ENCODE results near the gene FCN1.

DNA sequence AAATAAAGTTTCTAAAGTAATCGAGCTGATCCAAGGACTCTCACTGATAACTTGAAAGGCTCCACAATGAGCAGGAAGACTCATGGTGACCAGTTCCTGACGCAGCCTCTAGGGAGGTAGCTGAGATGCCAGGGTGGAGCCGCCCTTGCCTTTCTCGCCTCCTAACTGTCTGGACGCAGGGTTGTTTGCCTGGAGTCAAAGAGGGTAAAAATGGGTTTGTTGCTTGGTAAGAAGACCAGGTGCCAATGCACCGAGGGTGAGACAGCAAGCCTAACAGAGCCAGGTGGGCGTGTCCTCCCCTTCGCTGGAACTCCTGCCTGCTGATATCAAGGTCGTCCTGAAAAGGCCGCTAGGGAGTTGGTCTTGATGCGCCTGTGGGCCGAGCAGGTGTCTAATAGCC lies 48.6 kb upstream of the FCN1 start:
- TF ChIP-seq CTCF (conservative IDR thresholded peaks at IDR 0.05 in 1 of 2, IDR thresholded peaks at IDR 0.05 in 1 of 2; ENCODE audit: low read depth in 1 of 2, low read length in 2 of 2) (no peak), EZH2 (IDR thresholded peaks at IDR 0.05; ENCODE audit: low read length, missing control alignments) (no peak)

Data from fibroblast of lung (primary cell).